SK-N-SH (cell line): Measurements from ENCODE around the gene GULP1. TPM values are rescaled to one million over a fixed set of nuclear protein-coding genes. Genes with fewer than 3 reads are reported as not detected.

Source experiments
- CTCF ChIA-PET: fragments of 300-600, 350-600 bp; formaldehyde crosslinking; extraction: SDS; loops from one replicate; lab custom pipeline; 2021; lab: Yijun Ruan, JAX
- POLR2A ChIA-PET: fragments of 350-600 bp; sonication (Branson Sonifier 250); formaldehyde crosslinking; extraction: SDS; loops from one replicate; lab custom pipeline; 2020; ENCODE audit warnings: antibody characterized with exemption, inconsistent platforms; lab: Yijun Ruan, JAX
- DNase-seq: peaks from one replicate; pipeline ENCODE4 v3.0.0; 2012
- H2AFZ ChIP-seq: fragments of 200-600 bp; sonication (generic); 2 replicates; pipeline ENCODE4 v1.8.1; 2016; ENCODE audit warnings: antibody characterized with exemption, mild to moderate bottlenecking, low read depth
- H3F3A ChIP-seq: fragments of 200-600 bp; sonication (generic); replicated peaks from 2 replicates; pipeline ENCODE3; 2016; ENCODE audit warnings: antibody characterized with exemption, mild to moderate bottlenecking; ENCODE audit not compliant: insufficient read depth
- H3K27ac ChIP-seq, 2 experiments: fragments of 200-500 bp in 1 of 2; fragments of 200-600 bp in 1 of 2; sonication (Bioruptor generic) in 1 of 2; sonication (generic), shearing (Covaris generic) in 1 of 2; 2 replicates each; pipeline versions ENCODE4 v1.5.1 to v1.6.1; 2014 to 2016; ENCODE audit warnings: low read depth in 2 of 2, inconsistent platforms in 1 of 2, low read length in 1 of 2, mild to moderate bottlenecking in 1 of 2, mixed read lengths in 1 of 2
- H3K27me3 ChIP-seq: fragments of 200-600 bp; sonication (generic), shearing (Covaris generic); 2 replicates; pipeline ENCODE4 v1.6.1; 2016; ENCODE audit warnings: mixed run types; ENCODE audit not compliant: insufficient read depth
- H3K36me3 ChIP-seq, 2 experiments: fragments of 200-500 bp in 1 of 2; fragments of 200-600 bp in 1 of 2; sonication (Bioruptor generic) in 1 of 2; sonication (generic) in 1 of 2; replicated peaks in 1 of 2; 2 replicates each; pipeline versions ENCODE3 to v1.5.1; 2014 to 2016; ENCODE audit warnings: low read length in 1 of 2, mild to moderate bottlenecking in 1 of 2; ENCODE audit not compliant: insufficient read depth in 2 of 2, control insufficient read depth in 1 of 2
- H3K4me1 ChIP-seq, 2 experiments: fragments of 200-500 bp in 1 of 2; fragments of 200-600 bp in 1 of 2; sonication (Bioruptor generic) in 1 of 2; sonication (generic), shearing (Covaris generic) in 1 of 2; 2 replicates each; pipeline versions ENCODE4 v1.5.1 to v1.6.1; 2014 to 2016; ENCODE audit warnings: low read depth in 1 of 2, low read length in 1 of 2, mixed run types in 1 of 2; ENCODE audit not compliant: insufficient read depth in 2 of 2, control insufficient read depth in 1 of 2
- H3K4me2 ChIP-seq: fragments of 200-600 bp; sonication (generic), shearing (Covaris generic); 2 replicates; pipeline ENCODE4 v1.6.1; 2017; ENCODE audit warnings: mixed run types
- H3K4me3 ChIP-seq, 2 experiments: fragments of 200-500 bp in 1 of 2; fragments of 200-600 bp in 1 of 2; sonication (Bioruptor generic) in 1 of 2; sonication (generic), shearing (Covaris generic) in 1 of 2; 2 replicates each; pipeline versions ENCODE4 v1.5.1 to v1.8.1; 2014 to 2016; ENCODE audit warnings: low read depth in 2 of 2, inconsistent platforms in 1 of 2, low read length in 1 of 2, mild to moderate bottlenecking in 1 of 2, mixed read lengths in 1 of 2, moderate library complexity in 1 of 2
- H3K79me2 ChIP-seq: fragments of 200-600 bp; sonication (generic); 2 replicates; pipeline ENCODE4 v1.8.1; 2017; ENCODE audit warnings: mild to moderate bottlenecking; ENCODE audit not compliant: insufficient read depth
- H3K9ac ChIP-seq: fragments of 200-600 bp; sonication (generic); 2 replicates; pipeline ENCODE4 v1.6.1; 2017; ENCODE audit warnings: mixed run types
- H3K9me2 ChIP-seq: fragments of 200-600 bp; sonication (generic); 2 replicates; pipeline ENCODE4 v1.6.1; 2017; ENCODE audit warnings: mixed run types
- H3K9me3 ChIP-seq: fragments of 200-600 bp; sonication (generic); 2 replicates; pipeline ENCODE4 v1.6.1; 2017; ENCODE audit warnings: mixed run types, mild to moderate bottlenecking, moderate library complexity
- H4K20me1 ChIP-seq: fragments of 200-600 bp; sonication (generic); 2 replicates; pipeline ENCODE4 v1.6.1; 2017; ENCODE audit warnings: mild to moderate bottlenecking, mixed run types; ENCODE audit not compliant: insufficient read depth
- CHD2 ChIP-seq: fragments of 150-350 bp; IDR thresholded peaks from 2 replicates; pipeline ENCODE4 v1.6.1; 2018; ENCODE audit warnings: low read length; ENCODE audit not compliant: partially characterized antibody
- MAX ChIP-seq: IDR thresholded peaks from 2 replicates; pipeline ENCODE4 v1.4.0; 2012; ENCODE audit warnings: low read depth
- NRF1 ChIP-seq: IDR thresholded peaks from 2 replicates; pipeline ENCODE4 v1.6.1; 2012; ENCODE audit warnings: low read depth, mild to moderate bottlenecking, low read length
- PBX3 ChIP-seq: IDR thresholded peaks from 2 replicates; pipeline ENCODE4; 2012
- RAD21 ChIP-seq: IDR thresholded peaks from 2 replicates; pipeline ENCODE4 v1.6.1; 2012; ENCODE audit warnings: mild to moderate bottlenecking, low read length
- REST ChIP-seq: IDR thresholded peaks from 2 replicates; pipeline ENCODE4 v1.6.1; 2012; ENCODE audit warnings: mild to moderate bottlenecking, low read depth, low read length, moderate library complexity
- RFX5 ChIP-seq: IDR thresholded peaks from 2 replicates; pipeline ENCODE4 v1.6.1; 2012; ENCODE audit warnings: mild to moderate bottlenecking, improper control_type of control experiment, low read length
- RXRA ChIP-seq: IDR thresholded peaks from 2 replicates; pipeline ENCODE4 v1.4.0; 2012; ENCODE audit warnings: low read depth, mild to moderate bottlenecking, borderline replicate concordance
- TAF1 ChIP-seq: IDR thresholded peaks from 2 replicates; pipeline ENCODE4 v1.6.1; 2012; ENCODE audit warnings: low read depth, mild to moderate bottlenecking, low read length, moderate library complexity, borderline replicate concordance
- polyA plus RNA-seq, 3 experiments: library from polyadenylated mRNA; depleted of rRNA; stranded (reverse); fragments of >200 nt; gene quantifications; 2 replicates each; pipeline ENCODE4 v1.2.3, GENCODE V29; 2012

The GULP1 gene
- polyA plus RNA-seq, 1 of the 3 experiments (the other 2 are of a cell fraction): 33.8 TPM

DNA sequence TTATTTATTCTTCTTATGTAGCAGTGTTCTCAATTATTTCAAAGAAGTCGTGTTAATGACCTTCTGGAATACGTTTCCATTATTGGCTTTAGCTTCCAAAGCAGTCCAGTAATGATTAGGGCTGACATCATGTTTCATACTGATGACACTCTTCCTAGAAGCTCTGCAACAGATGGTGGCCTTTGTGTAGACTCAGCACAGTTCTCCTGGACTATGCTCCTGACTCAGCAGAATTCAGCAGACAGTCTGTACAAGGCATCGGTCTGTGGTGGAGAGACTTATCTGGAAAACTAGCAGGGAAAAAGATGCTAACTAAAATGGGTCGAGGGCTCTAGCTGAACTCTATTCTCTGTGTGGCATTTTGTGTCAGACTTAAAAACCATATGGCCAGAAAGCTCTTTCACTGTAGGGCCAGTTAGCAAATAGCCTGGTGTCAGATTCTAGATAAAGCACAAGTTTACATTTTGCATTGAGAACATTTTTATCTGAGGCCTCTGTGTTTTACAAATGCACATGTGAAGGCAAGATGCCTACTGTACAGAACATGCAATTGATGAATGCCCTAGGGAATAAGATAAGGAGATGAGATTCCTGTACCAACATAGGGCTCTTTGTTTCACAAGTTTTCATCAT lies 35.1 kb downstream of the GULP1 start (continued):
- TF ChIP-seq REST (no peak), CHD2 (peak; percentile 73), NRF1 (no peak), PBX3 (no peak), RAD21 (peak; percentile 28; the same call in 1 of the 2 replicates), TAF1 (no peak), RFX5 (peak; percentile 61; the same call in 1 of the 2 replicates), MAX (no peak)
- TF ChIP-seq, all 33 proteins: peak for 10

DNA sequence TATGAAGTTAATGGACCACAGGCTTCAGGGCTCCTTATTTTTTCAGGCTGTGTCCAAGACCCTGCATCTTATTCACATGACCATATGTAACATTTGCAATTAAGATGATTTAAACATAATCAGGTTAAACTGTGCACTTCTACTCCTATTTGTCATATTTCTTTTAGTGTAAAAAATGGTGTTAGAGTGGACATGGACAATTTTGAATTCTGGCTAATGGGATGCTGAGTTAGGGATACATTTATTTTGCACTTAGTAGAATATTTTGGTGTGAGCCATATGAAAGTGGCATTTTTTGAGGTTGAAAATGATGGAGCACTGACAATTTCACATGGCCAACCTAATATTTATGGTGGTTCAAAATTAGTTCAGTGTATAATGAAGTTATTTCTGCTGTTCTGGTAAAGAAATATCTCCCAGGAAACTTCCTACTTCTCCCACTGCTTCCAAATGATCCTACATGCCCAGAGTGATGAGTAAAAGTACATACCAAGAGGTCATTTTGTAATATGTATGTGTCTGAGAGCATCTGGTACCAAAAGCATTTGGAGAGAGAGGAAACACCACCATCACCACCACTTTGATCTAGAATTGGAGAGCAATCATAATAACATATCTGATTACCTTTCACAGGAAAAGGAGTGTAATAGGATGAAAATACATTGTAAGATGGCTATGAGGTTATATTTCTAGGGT lies 36.0 kb downstream of the GULP1 start:
- H4K20me1 ChIP-seq: no peaks in the 10 kb centered on the region
- ChIA-PET CTCF (no interaction called here), POLR2A (interaction anchor here (2.9 kb wide), 1 partner anchor 34 kb away, joined by 27 read pairs; the partner anchor contains the start of gene GULP1)
- peak overlapping the region; percentile 17; the same call in 1 of the 2 replicates for H3K4me2 ChIP-seq
- no peak overlapping the region for H3K4me3 ChIP-seq
- H3F3A ChIP-seq: peaks cover 19% of the 10 kb centered on the region
- H3K4me1 ChIP-seq: peaks cover 26 to 41% of the 10 kb centered on the region in 2 experiments
- no peak overlapping the region for H2AFZ ChIP-seq
- peaks cover 0 to 10% of the 10 kb centered on the region in 2 experiments for H3K36me3 ChIP-seq
- H3K9me2 ChIP-seq: no peaks in the 10 kb centered on the region
- no peak for TF ChIP-seq RXRA
- H3K9ac ChIP-seq: no peak overlapping the region
- no peaks in the 10 kb centered on the region for H3K9me3 ChIP-seq
- peak overlapping the region; percentile 11 to 98; a peak in 3 of 4 replicates for H3K27ac ChIP-seq
- DNase-seq: no peak
- peaks cover 81% of the 10 kb centered on the region for H3K79me2 ChIP-seq
- no peaks in the 10 kb centered on the region for H3K27me3 ChIP-seq
